ENCODE measurements around the gene HBG1.

- TF ChIP-seq POLR2A (IDR thresholded peaks at IDR 0.05; ENCODE audit: low read length) (no peak), GATA1 (IDR thresholded peaks at IDR 0.05; ENCODE audit: low read depth, low read length) (no peak)
Measured at GRCh38 chr11:5203366-5203765, 46.3 kb downstream of the HBG1 start.
